HepG2 (cell line): ENCODE measurements around the gene SRRM3. TPM values are rescaled to one million over a fixed set of nuclear protein-coding genes. Genes with fewer than 3 reads are reported as not detected.
A peak's percentile ranks its signal among the peaks of the same experiment; 100 is the strongest.

Experiments
- CSRNP1 ChIP-seq: sonication (generic); formaldehyde crosslinking; IDR thresholded peaks from 2 replicates; pipeline ENCODE4 v1.8.1; 2023; ENCODE audit warnings: mild to moderate bottlenecking, missing genetic modification reagents
- FOXO1 ChIP-seq: sonication (generic); formaldehyde crosslinking; IDR thresholded peaks from 2 replicates; pipeline ENCODE4 v1.4.0; 2020; ENCODE audit warnings: missing genetic modification reagents
- KDM6A ChIP-seq: IDR thresholded peaks from 2 replicates; pipeline ENCODE4 v1.6.1; 2016; ENCODE audit warnings: low read depth
- MBD4 ChIP-seq: IDR thresholded peaks from 2 replicates; pipeline ENCODE4 v1.6.1; 2012; ENCODE audit warnings: low read length, inconsistent platforms, borderline replicate concordance
- NFE2L1 ChIP-seq: sonication (generic); formaldehyde crosslinking; IDR thresholded peaks from 2 replicates; pipeline ENCODE4 v1.4.0; 2020; ENCODE audit warnings: missing genetic modification reagents, mild to moderate bottlenecking, borderline replicate concordance
- NFE2L2 ChIP-seq: fragments of 150-350 bp; IDR thresholded peaks from 2 replicates; pipeline ENCODE4 v1.6.1; 2014; ENCODE audit warnings: low read length
- NONO ChIP-seq, 2 experiments: fragments of 450-650 bp in 1 of 2; sonication (generic) in 1 of 2; formaldehyde crosslinking in 1 of 2; IDR thresholded peaks in 1 of 2; conservative IDR thresholded peaks in 1 of 2; 2 replicates each; pipeline versions ENCODE4 v1.6.1 to v1.8.0; 2017 to 2022; ENCODE audit warnings: mild to moderate bottlenecking in 1 of 2, missing genetic modification reagents in 1 of 2, moderate library complexity in 1 of 2
- REPIN1 ChIP-seq: sonication (generic); formaldehyde crosslinking; IDR thresholded peaks from 2 replicates; pipeline ENCODE4 v1.8.0; 2022; ENCODE audit warnings: missing genetic modification reagents, low read depth, mild to moderate bottlenecking, borderline replicate concordance
- REXO4 ChIP-seq: sonication (generic); formaldehyde crosslinking; IDR thresholded peaks from 2 replicates; pipeline ENCODE4 v1.8.0; 2022; ENCODE audit warnings: missing genetic modification reagents, mild to moderate bottlenecking, borderline replicate concordance
- RFX1 ChIP-seq: fragments of 450-650 bp; IDR thresholded peaks from 2 replicates; pipeline ENCODE4 v1.6.1; 2017
- RFX5 ChIP-seq: IDR thresholded peaks from 2 replicates; pipeline ENCODE4 v1.6.1; 2011; ENCODE audit warnings: low read depth, low read length, improper control_type of control experiment
- RXRB ChIP-seq: IDR thresholded peaks from 2 replicates; pipeline ENCODE4 v1.6.1; 2016; ENCODE audit warnings: borderline replicate concordance, missing genetic modification reagents, missing compliant biosample characterization
- SMARCC2 ChIP-seq: fragments of 450-650 bp; IDR thresholded peaks from 2 replicates; pipeline ENCODE4 v1.6.1; 2017; ENCODE audit warnings: antibody characterized with exemption, mild to moderate bottlenecking
- TIGD3 ChIP-seq: sonication (generic); formaldehyde crosslinking; IDR thresholded peaks from 2 replicates; pipeline ENCODE4 v1.5.1; 2020; ENCODE audit warnings: mild to moderate bottlenecking, missing genetic modification reagents, borderline replicate concordance
- ZFP82 ChIP-seq: sonication (generic); formaldehyde crosslinking; IDR thresholded peaks from 2 replicates; pipeline ENCODE4 v1.5.1; 2020; ENCODE audit warnings: mild to moderate bottlenecking, missing genetic modification reagents, borderline replicate concordance
- ZNF253 ChIP-seq: sonication (generic); formaldehyde crosslinking; IDR thresholded peaks from 2 replicates; pipeline ENCODE4 v1.8.0; 2022; ENCODE audit warnings: mild to moderate bottlenecking, missing genetic modification reagents, borderline replicate concordance
- ZNF546 ChIP-seq: sonication (generic); formaldehyde crosslinking; conservative IDR thresholded peaks from 2 replicates; pipeline ENCODE4 v1.8.1; 2023; ENCODE audit warnings: mild to moderate bottlenecking, missing genetic modification reagents
- ZNF614 ChIP-seq: IDR thresholded peaks from 2 replicates; pipeline ENCODE4 v1.6.1; 2018; ENCODE audit warnings: missing biosample characterization, missing genetic modification reagents, inconsistent platforms, borderline replicate concordance
- polyA plus RNA-seq, 8 experiments: library from polyadenylated mRNA; depleted of rRNA in 3 of 8; stranded (reverse) in 7 of 8; unstranded in 1 of 8; fragments of >200 nt; fragmentation: Illumina TruSeq in 4 of 8; extraction: Trizol in 4 of 8; gene quantifications; 2 replicates each; pipeline versions ENCODE4 v1.2.1 to v1.2.3, GENCODE V29; 2011 to 2016; ENCODE audit warnings: low read depth in 4 of 8, missing spikeins in 1 of 8, mixed read lengths in 1 of 8; ENCODE audit not compliant: insufficient read depth in 1 of 8
- total RNA-seq, 5 experiments: library from RNA; depleted of rRNA; stranded (reverse); fragments of >200 nt; fragmentation: Illumina TruSeq; extraction: Trizol; gene quantifications; 2 replicates each; pipeline ENCODE4 v1.2.3, GENCODE V29; 2016; ENCODE audit warnings: low read depth in 1 of 5
- TF ChIP-seq, protein P1 (sequence below): sonication (generic); formaldehyde crosslinking; IDR thresholded peaks from 2 replicates; pipeline ENCODE4 v1.5.0; 2020; ENCODE audit warnings: mild to moderate bottlenecking, missing genetic modification reagents, moderate library complexity
- TF ChIP-seq, protein P2 (sequence below): IDR thresholded peaks from 2 replicates; pipeline ENCODE4 v1.6.1; 2016; ENCODE audit warnings: missing compliant biosample characterization, missing genetic modification reagents, borderline replicate concordance
- TF ChIP-seq, protein P3 (sequence below): sonication (generic); formaldehyde crosslinking; IDR thresholded peaks from 2 replicates; pipeline ENCODE4 v1.8.1; 2023; ENCODE audit warnings: mild to moderate bottlenecking, inconsistent platforms, moderate library complexity, missing genetic modification reagents, borderline replicate concordance

SRRM3 gene
- total and polyA plus RNA-seq, 2 of the 13 experiments (the other 11 are each of a cell fraction or from before 2014, with no cell fraction given), result 0.13 to 0.54 TPM

- TF ChIP-seq, protein P1, sequence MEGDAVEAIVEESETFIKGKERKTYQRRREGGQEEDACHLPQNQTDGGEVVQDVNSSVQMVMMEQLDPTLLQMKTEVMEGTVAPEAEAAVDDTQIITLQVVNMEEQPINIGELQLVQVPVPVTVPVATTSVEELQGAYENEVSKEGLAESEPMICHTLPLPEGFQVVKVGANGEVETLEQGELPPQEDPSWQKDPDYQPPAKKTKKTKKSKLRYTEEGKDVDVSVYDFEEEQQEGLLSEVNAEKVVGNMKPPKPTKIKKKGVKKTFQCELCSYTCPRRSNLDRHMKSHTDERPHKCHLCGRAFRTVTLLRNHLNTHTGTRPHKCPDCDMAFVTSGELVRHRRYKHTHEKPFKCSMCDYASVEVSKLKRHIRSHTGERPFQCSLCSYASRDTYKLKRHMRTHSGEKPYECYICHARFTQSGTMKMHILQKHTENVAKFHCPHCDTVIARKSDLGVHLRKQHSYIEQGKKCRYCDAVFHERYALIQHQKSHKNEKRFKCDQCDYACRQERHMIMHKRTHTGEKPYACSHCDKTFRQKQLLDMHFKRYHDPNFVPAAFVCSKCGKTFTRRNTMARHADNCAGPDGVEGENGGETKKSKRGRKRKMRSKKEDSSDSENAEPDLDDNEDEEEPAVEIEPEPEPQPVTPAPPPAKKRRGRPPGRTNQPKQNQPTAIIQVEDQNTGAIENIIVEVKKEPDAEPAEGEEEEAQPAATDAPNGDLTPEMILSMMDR (CRISPR knock-in tag), result peak; percentile 81
- TF ChIP-seq MBD4 (no peak), REXO4 (CRISPR knock-in tag) (no peak), NFE2L1 (no peak), SMARCC2 (no peak), ZFP82 (CRISPR knock-in tag) (peak; percentile 93; the same call in 1 of the 2 replicates), FOXO1 (CRISPR knock-in tag) (peak; percentile 90), REPIN1 (CRISPR knock-in tag) (peak; percentile 94), ZNF546 (CRISPR knock-in tag) (peak; percentile 97), RFX5 (no peak), RFX1 (no peak), KDM6A (CRISPR knock-in tag) (no peak), NONO (IDR thresholded peaks at IDR 0.05) (no peak), NONO (CRISPR knock-in tag; conservative IDR thresholded peaks at IDR 0.05) (peak; percentile 96), CSRNP1 (CRISPR knock-in tag) (peak; percentile 93), TIGD3 (CRISPR knock-in tag) (0 out of 2 replicates have a peak, but pooled peaks have one; percentile 51), ZNF614 (peak; percentile 94; the same call in 1 of the 2 replicates), NFE2L2 (no peak), ZNF253 (peak; percentile 70; the same call in 1 of the 2 replicates), RXRB (CRISPR knock-in tag) (peak; percentile 84)
- TF ChIP-seq, protein P2, sequence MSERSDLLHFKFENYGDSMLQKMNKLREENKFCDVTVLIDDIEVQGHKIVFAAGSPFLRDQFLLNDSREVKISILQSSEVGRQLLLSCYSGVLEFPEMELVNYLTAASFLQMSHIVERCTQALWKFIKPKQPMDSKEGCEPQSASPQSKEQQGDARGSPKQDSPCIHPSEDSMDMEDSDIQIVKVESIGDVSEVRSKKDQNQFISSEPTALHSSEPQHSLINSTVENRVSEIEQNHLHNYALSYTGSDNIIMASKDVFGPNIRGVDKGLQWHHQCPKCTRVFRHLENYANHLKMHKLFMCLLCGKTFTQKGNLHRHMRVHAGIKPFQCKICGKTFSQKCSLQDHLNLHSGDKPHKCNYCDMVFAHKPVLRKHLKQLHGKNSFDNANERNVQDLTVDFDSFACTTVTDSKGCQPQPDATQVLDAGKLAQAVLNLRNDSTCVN (CRISPR knock-in tag), result peak; percentile 93
- TF ChIP-seq, protein P3, sequence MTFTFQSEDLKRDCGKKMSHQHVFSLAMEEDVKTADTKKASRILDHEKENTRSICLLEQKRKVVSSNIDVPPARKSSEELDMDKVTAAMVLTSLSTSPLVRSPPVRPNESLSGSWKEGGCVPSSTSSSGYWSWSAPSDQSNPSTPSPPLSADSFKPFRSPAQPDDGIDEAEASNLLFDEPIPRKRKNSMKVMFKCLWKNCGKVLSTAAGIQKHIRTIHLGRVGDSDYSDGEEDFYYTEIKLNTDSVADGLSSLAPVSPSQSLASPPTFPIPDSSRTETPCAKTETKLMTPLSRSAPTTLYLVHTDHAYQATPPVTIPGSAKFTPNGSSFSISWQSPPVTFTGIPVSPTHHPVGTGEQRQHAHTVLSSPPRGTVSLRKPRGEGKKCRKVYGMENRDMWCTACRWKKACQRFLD (CRISPR knock-in tag), result 0 out of 2 replicates have a peak, but pooled peaks have one; percentile 58
These were observed at the start of gene SRRM3 (continued) for GRCh38 chr7:76201732-76202665.
